NCI-H1417 (cell line): ENCODE results near the gene CACTIN.
A peak's percentile ranks its signal among the peaks of the same experiment; 100 is the strongest.
"Not testable (repeated sequence)": the region's sequence is repeated elsewhere in the genome, so short reads cannot be mapped to it uniquely, and the experiment has no call there.

Source experiments
- DNase-seq, 3 experiments: peaks; one replicate each; lab custom pipeline; 2025; lab: John Stamatoyannopoulos, UW

The CACTIN gene

DNA sequence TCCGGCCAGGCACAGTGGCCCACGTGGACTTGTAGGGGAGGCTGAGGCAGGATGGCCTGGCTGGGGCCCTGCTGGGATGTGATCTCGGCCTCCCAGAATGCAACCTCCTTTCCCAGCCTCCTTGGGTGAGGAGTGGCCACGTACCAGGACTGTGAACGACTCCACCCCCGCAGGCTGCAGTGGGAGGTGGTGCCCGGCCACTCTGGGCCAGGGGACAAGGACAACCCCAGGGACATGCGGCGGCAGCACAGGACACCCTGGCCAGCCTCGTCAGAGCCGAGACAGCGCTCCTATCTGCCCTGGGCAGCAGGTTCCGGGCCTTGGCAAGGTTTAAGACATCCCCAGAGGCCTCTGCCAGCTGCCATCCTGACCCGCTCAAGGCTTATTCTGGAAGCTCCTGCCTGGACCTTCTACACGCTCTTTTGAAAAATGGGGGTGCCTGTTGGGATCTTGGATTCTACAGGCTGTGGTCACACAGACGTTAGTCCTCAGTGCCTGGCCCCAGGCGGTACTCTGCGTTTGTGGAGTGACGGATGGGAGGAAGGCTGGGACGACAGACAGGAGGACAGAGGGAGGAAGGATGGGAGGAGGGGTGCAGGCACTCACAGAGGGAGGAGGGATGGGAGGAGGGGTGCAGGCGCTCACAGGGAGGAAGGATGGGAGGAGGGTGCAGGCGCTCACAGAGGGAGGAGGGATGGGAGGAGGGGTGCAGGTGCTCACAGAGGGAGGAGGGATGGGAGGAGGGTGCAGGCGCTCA lies 19.9 kb upstream of the CACTIN start:
- DNase-seq, result no peak

DNA sequence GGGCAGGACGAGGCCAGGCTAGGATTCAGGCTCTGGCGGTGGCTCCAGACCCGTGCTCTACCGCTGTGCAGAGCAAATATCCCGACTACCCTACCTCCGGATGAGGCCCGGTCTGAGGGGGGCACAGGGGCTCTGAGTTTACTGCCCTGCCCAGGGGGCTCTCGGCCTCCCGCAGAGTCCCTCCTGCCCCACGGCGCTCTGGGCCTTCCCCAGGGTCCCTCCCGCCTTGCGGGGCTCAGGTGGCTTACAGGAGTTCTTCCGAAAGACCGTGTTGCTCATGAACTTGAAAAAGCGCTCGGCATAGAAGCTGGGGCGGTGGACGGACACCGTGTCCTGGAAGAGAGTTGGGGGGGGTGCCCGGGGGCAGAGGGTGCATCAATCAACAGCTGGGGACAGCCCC lies 19.1 kb upstream of the CACTIN start:
- no peak for DNase-seq

DNA sequence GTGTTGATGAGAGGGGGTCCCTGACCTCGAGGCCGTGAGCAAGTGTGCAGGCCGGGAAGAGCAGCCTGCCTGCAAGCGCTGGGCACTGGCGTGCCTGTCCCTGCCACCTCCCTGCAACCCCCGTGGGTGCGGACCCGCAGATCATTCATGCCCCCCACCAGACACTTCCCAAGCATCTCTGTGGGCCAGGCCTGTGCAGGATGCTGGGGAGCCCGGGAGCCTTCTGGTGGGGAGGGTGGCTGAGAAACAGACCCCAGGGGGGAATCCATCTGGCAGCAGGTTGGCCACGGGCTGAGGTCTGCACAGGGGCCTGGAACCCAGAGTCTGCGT lies 18.4 kb upstream of the CACTIN start:
- no peak for DNase-seq

DNA sequence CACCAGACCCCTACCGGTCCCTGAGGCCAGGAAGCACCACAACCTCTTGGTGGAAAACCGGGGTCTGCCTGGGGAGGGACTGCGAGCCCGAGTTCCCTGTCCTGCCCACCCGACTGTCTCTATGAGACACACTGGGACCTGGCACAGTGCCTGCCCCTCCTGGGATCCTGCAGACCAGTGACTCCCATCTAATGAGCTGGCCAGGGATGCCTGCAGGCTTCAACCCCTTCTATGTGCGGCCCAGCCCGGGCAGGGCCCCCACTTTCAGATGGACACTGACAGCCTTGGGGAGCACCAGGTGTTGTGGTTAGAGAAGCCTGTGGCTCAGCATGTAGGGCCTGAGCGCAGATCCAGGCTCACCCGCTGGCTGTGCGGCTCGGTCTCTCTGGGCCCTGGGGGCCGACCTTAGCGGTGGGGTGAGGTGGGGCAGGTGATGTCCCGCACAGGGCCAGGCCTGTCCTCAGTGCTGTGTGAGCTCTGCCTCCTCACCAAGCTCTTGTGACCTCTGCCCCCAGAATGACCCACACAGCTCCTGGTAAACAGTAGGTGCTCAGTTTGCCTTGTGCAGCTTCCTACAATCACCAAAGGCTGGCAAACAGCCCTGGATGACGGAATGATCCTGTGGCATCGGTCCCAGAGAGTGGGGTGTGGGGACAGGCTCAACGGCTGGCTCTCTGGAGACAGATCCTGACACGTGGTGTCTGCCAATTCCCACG lies 17.9 kb upstream of the CACTIN start:
- DNase-seq, result no peak

GRCh38 chr19:3643674-3644313 lies 17.2 kb upstream of the CACTIN start:
- DNase-seq, result no peak

GRCh38 chr19:3642987-3643673 lies 16.5 kb upstream of the CACTIN start:
- peak in 1 of 3 experiments; percentile 40 for DNase-seq

- DNase-seq, result no peak
Measured at GRCh38 chr19:3642296-3642695, 15.7 kb upstream of the CACTIN start.

DNA sequence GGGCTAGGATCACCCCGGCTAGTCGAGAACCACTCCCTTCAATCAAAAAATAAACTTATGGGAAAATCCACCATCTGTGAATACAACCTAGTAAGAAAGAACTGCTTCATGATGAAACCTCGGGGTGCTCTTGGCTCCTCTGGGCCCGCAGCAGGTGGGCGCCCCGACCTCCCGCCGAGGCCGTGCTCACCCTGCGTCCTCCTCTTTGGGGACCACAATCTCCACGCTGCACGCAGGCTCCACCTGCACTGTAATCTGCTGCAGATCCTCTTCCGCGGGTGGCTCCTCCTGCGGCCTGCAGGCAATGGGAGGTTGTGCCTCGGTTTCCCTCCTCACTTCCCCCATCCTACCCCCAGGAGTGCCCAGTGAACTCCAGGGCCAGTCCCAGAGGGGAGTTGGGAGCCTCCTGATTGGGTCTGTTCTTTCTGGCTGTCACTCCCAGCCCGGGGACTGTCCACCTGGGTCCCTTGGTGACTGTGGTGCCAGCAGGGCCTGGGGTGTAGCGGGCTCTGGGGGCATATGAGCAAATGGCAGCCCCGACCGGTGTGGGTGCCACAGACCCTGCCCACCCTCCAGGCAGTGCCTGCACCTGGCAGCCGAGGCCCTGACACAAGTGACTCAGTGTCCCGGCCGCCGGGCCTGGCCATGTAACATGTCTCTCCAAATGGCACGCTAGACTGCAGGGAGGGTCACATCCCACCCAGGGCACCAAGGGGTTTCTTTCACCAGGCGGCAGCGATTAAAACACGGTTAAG lies 15.1 kb upstream of the CACTIN start:
- DNase-seq, result no peak

- no peak for DNase-seq
Measured at GRCh38 chr19:3639479-3639878, 12.9 kb upstream of the CACTIN start.

DNA sequence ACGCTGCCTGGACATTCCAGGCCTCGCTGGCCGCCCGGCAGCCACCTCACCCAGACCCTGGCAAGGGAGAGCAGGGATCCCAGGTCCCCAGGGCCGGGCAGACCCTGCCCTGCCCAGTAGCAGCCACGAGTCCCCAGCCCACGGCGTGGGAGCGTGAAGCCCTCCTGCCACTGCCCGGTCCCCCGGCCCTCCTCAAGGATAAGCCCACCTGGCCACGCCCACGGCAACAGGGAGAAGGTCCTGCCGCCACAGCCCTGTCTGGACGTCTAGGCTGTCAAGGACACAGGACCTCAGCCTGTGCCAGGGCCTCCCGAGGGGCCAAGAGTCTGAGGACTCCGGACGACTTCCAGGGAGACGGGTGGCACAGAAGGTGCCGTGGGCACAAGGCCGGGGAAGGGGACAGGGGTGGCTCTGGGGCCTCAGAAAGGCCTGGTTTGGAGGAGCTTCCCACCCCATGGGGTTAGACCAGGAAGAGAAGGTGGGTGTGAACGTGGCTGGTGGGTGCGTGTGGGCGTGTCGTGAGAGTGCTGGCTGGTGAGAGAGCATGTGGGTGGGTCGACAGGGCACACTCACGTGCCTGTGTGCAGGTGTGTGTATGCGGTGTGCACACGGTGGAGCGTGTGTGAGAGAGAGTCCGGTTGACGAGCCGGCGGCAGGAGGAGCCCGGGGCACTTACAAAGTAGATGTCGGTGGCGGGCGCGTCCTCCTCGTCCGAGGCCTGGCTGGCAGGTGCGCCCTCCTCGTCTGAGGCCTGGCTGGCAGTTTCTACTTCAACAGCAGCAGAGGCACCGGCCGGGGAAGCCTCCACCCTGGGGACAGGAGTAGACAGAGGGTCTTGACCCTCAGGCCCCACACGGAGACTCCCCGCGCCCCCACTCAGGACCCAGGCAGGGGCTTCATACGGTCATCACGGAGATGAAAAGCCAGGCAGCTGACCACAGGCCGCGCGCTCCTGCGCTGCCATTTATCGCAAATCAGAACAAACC lies 11.9 kb upstream of the CACTIN start:
- no peak for DNase-seq

DNA sequence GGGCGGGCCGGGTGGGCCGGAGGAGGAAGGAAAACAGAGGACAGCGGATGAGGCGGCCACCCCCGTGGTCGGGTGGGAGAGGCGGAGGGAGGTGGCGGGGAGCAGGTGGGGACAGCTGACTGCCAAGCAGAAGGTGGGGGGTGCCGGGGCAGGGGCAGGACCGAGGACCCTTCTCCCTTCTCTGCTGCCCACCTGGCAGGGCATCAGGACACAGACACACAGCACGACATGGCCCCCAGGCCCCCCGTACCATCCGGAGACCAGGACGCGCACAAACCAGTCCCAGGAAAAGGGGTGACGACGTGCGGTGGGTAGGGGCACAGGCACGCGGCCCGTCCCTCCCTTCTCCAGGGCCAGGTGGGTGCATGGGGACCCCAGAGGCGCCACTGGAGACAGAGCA lies 11.0 kb upstream of the CACTIN start:
- DNase-seq, result no peak

GRCh38 chr19:3636962-3637361 lies 10.4 kb upstream of the CACTIN start:
- no peak for DNase-seq

DNA sequence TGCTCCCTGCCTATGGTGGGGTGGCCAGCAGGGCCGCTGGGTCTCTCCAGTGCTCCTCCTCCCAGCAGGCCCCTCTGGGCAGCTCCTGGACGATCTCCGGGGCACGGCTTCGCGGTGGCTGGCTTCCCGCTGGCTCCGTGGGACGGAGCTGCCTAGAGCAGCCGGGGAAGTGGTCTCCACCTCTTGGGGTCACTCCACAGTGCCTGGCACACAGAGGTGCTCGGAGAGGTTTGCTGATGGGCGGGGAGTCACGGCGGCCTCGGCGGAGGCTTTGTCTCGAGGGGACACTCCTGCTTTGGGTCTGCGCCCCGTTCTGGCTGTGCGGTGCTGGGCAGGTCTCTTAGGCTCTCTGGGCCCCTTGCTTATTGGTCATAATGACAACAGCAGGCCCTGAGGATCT lies 9.9 kb upstream of the CACTIN start:
- no peak for DNase-seq

DNA sequence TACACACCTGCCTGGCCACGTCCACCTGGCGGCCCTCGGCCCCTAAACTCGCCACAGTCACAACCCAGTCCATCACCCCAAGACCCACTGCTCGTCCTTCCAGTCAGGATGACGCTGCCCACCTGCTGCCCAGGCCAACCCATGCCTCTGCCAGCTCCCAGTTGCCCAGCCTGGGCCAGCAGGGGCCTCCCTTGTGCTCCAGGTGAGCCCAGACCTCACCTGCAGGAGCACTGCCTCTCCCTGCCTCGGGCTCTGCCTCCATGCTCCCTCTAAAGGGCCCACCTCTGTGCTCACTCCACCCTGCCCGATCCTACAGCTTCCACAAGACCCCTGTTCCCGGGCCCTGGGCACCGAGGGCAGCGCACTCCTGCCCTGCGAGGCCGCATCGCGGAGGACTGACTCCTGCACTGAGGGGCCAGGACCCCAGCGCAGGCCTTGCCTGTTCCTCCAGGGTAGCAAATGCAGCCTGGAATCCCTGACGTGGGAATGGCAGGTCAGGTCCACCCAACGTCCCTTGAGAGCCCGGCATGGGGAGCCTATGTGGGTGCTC lies 8.0 kb upstream of the CACTIN start:
- DNase-seq, result no peak

- no peak for DNase-seq
Measured at GRCh38 chr19:3633559-3633988, 7.0 kb upstream of the CACTIN start.

GRCh38 chr19:3632739-3633558 lies 6.4 kb upstream of the CACTIN start:
- no peak for DNase-seq

DNA sequence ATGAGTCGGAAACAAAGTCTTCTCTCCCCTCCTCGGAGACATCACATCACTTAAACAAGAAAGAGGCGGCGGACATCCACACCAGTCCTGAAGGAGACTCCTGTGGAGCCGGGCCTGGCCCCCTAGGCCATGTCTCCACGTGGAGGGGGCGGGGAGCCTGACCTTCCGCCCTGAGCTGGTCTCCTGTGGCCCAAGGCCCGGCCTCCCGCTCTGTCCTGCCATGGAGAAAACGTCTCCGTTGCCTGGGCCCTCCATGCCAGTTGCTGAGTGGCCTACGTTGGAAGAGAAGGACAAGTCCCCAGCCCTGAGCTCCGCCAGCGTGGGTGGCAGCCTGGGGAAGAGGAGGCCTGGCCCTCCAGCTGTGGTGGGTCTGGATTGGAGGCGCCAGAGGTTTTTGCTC lies 5.5 kb upstream of the CACTIN start:
- DNase-seq, result no peak

GRCh38 chr19:3631053-3631861 lies 4.7 kb upstream of the CACTIN start:
- no peak for DNase-seq

DNA sequence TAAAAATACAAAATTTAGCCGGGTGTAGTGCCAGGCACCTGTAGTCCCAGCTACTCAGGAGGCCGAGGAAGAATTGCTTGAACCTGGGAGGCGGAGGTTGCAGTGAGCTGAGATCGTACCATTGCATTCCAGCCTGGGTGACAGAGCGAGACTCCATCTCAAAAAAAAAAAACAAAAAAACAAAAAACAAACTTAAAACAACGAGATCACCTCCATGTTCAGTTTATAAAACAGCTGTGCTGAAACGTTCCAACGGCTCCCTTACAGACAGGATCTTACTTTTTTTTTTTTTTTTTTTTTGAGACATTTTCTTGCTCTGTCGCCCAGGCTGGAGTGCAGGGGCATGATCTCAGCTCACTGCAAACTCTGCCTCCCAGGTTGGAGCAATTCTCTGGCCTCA lies 2.2 kb upstream of the CACTIN start:
- not testable (repeated sequence) for DNase-seq
